Nephron (organoid): ENCODE data around the gene KCTD16.

Experiments
- H3K27ac Mint-ChIP-seq, 3 experiments: 2 replicates each; pipeline ENCODE4 v1.8.0; 2020; ENCODE audit warnings: mixed read lengths in 3 of 3, mild to moderate bottlenecking in 2 of 3, moderate library complexity in 1 of 3
- H3K27me3 Mint-ChIP-seq: 2 replicates; pipeline ENCODE4 v1.8.0; 2021; ENCODE audit warnings: low read depth, mild to moderate bottlenecking, moderate library complexity, mixed read lengths
- H3K36me3 Mint-ChIP-seq: 2 replicates; pipeline ENCODE4 v1.8.0; 2020; ENCODE audit warnings: low read depth, mixed read lengths
- H3K4me1 Mint-ChIP-seq: 2 replicates; pipeline ENCODE4 v1.8.0; 2020; ENCODE audit warnings: mixed read lengths
- H3K4me3 Mint-ChIP-seq, 3 experiments: 2 replicates each; pipeline ENCODE4 v1.8.0; 2020; ENCODE audit warnings: mild to moderate bottlenecking in 3 of 3, mixed read lengths in 3 of 3, moderate library complexity in 2 of 3
- H3K9me3 Mint-ChIP-seq: 2 replicates; pipeline ENCODE4 v1.8.0; 2020; ENCODE audit warnings: mixed read lengths
- CTCF ChIP-seq, 3 experiments: fragments of 200-600 bp; sonication (generic); IDR thresholded peaks; one replicate each; pipeline ENCODE4 v1.5.0; 2021; ENCODE audit warnings: antibody characterized with exemption in 3 of 3; ENCODE audit not compliant: unreplicated experiment in 3 of 3

Gene KCTD16

GRCh38 chr5:144210655-144211054 is 40.0 kb downstream of the KCTD16 start:
- TF ChIP-seq CTCF (IDR thresholded peaks at IDR 0.05; ENCODE audit: unreplicated experiment in 3 of 3) = no peak
- Mint-ChIP-seq H3K4me3 (no peak overlapping the region), H3K36me3 (no peaks in the 10 kb centered on the region), H3K9me3 (no peaks in the 10 kb centered on the region), H3K4me1 (peaks cover 7% of the 10 kb centered on the region), H3K27me3 (peaks cover 18% of the 10 kb centered on the region), H3K27ac (no peak overlapping the region)

GRCh38 chr5:144219869-144220268 is 49.2 kb downstream of the KCTD16 start:
- no peaks in the 10 kb centered on the region for H3K36me3 Mint-ChIP-seq
- H3K4me3 Mint-ChIP-seq = no peak overlapping the region
- H3K27ac Mint-ChIP-seq = no peak overlapping the region
- no peaks in the 10 kb centered on the region for H3K4me1 Mint-ChIP-seq
- TF ChIP-seq CTCF (IDR thresholded peaks at IDR 0.05; ENCODE audit: unreplicated experiment in 3 of 3) = no peak
- H3K9me3 Mint-ChIP-seq = no peaks in the 10 kb centered on the region
- no peaks in the 10 kb centered on the region for H3K27me3 Mint-ChIP-seq

- no peaks in the 10 kb centered on the region for H3K36me3 Mint-ChIP-seq
- H3K27me3 Mint-ChIP-seq = no peaks in the 10 kb centered on the region
- no peak overlapping the region for H3K4me3 Mint-ChIP-seq
- no peaks in the 10 kb centered on the region for H3K4me1 Mint-ChIP-seq
- no peaks in the 10 kb centered on the region for H3K9me3 Mint-ChIP-seq
- TF ChIP-seq CTCF (IDR thresholded peaks at IDR 0.05; ENCODE audit: unreplicated experiment in 3 of 3) = no peak
- H3K27ac Mint-ChIP-seq = no peak overlapping the region
Observed at GRCh38 chr5:144227363-144227999, 56.8 kb downstream of the KCTD16 start.

- Mint-ChIP-seq H3K27me3 (no peaks in the 10 kb centered on the region), H3K36me3 (no peaks in the 10 kb centered on the region), H3K9me3 (no peaks in the 10 kb centered on the region), H3K4me1 (no peaks in the 10 kb centered on the region), H3K4me3 (no peak overlapping the region), H3K27ac (no peak overlapping the region)
- no peak for TF ChIP-seq CTCF (IDR thresholded peaks at IDR 0.05; ENCODE audit: unreplicated experiment in 3 of 3)
Observed at GRCh38 chr5:144230806-144231205, 60.1 kb downstream of the KCTD16 start.

GRCh38 chr5:144232285-144232684 is 61.6 kb downstream of the KCTD16 start:
- Mint-ChIP-seq H3K36me3 (no peaks in the 10 kb centered on the region), H3K4me3 (no peak overlapping the region), H3K4me1 (no peaks in the 10 kb centered on the region), H3K27me3 (no peaks in the 10 kb centered on the region), H3K27ac (no peak overlapping the region), H3K9me3 (no peaks in the 10 kb centered on the region)
- TF ChIP-seq CTCF (IDR thresholded peaks at IDR 0.05; ENCODE audit: unreplicated experiment in 3 of 3) = no peak

GRCh38 chr5:144236499-144236898 is 65.8 kb downstream of the KCTD16 start:
- Mint-ChIP-seq H3K4me1 (no peaks in the 10 kb centered on the region), H3K27me3 (no peaks in the 10 kb centered on the region), H3K27ac (no peak overlapping the region), H3K36me3 (no peaks in the 10 kb centered on the region), H3K9me3 (no peaks in the 10 kb centered on the region), H3K4me3 (no peak overlapping the region)
- no peak for TF ChIP-seq CTCF (IDR thresholded peaks at IDR 0.05; ENCODE audit: unreplicated experiment in 3 of 3)
